SKM-1 treated with dmso at 0.1 percent for 144 hours (cell line): ENCODE results near the gene S1PR4.
"Not testable (repeated sequence)": the region's sequence is repeated elsewhere in the genome, so short reads cannot be mapped to it uniquely, and the experiment has no call there.

ENCODE experiments used
- DNase-seq: peaks from one replicate; lab custom pipeline; 2025; ENCODE audit not compliant: unreplicated experiment; lab: John Stamatoyannopoulos, UW

S1PR4 gene

GRCh38 chr19:3193256-3194105 is 14.9 kb downstream of the S1PR4 start:
- DNase-seq = no peak

- DNase-seq = no peak
These were observed 15.8 kb downstream of the S1PR4 start for GRCh38 chr19:3194106-3195087.

GRCh38 chr19:3196064-3196932 is 17.7 kb downstream of the S1PR4 start:
- DNase-seq = no peak

- no peak for DNase-seq
These were observed 18.3 kb downstream of the S1PR4 start for GRCh38 chr19:3196933-3197205.

- DNase-seq = no peak
These were observed 20.5 kb downstream of the S1PR4 start for GRCh38 chr19:3198901-3199700.

GRCh38 chr19:3201072-3201700 is 22.6 kb downstream of the S1PR4 start:
- no peak for DNase-seq

GRCh38 chr19:3201911-3202310 is 23.3 kb downstream of the S1PR4 start:
- DNase-seq = no peak

GRCh38 chr19:3202346-3202745 is 23.8 kb downstream of the S1PR4 start:
- no peak for DNase-seq

GRCh38 chr19:3202895-3203294 is 24.3 kb downstream of the S1PR4 start:
- DNase-seq = not testable (repeated sequence)

- DNase-seq = no peak
These were observed 25.5 kb downstream of the S1PR4 start for GRCh38 chr19:3203805-3204645.

GRCh38 chr19:3204646-3205275 is 26.2 kb downstream of the S1PR4 start:
- no peak for DNase-seq

- DNase-seq = no peak
These were observed 27.8 kb downstream of the S1PR4 start for GRCh38 chr19:3206216-3206953.

- DNase-seq = no peak
These were observed 29.1 kb downstream of the S1PR4 start for GRCh38 chr19:3207461-3208242.

- no peak for DNase-seq
These were observed 30.0 kb downstream of the S1PR4 start for GRCh38 chr19:3208317-3209207.

GRCh38 chr19:3210347-3211017 is 31.9 kb downstream of the S1PR4 start:
- peak; percentile 67 for DNase-seq
